Medulla oblongata (tissue), 1 donor: ENCODE measurements around the gene TLX3.
"Not testable (repeated sequence)": the region's sequence is repeated elsewhere in the genome, so short reads cannot be mapped to it uniquely, and the experiment has no call there.

Source experiments
- DNase-seq: peaks from one replicate; pipeline ENCODE4 v3.0.0-alpha.2; 2015; ENCODE audit errors: extremely low spot score

TLX3 gene

DNA sequence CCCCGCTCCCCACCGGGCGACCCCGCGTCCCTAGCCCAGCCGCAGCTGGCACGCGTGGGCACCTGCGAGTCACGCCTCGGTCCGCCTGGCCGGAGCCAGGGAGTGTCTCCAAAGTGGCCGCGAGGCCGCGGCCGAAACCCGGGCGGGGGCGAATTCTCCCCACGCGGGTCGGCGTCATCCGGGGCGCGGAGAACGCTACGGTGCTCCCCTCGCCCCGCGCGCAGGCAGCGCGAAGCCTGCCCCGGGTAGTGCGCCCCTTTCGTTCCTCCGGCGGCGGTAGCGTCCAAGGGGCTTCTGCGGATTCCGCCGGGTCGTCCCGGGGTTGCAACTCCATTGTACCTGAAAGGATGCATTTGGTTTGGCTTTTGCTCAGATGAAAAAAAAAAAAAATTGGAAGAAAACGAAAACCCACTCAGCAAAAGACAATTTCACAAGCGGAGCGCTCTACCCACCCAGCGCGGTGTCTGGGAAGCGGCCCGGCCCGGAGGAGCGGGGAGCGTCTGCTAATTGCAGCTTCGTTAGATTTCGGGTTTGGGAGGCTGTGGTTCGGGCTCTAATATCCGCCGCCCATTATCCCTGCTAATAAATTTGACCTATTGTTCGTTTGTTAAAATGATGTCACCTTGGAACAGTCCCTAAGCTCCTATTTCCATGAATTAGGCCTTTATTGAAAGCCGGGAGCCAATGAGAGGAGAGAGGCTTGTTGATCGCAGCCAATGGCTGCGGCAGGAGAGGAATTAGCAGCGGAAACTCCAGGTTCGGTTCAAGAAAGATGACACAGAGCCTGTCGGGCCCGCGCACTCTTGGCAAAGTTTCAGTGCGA is at the start of gene TLX3:
Gene TLX3, plus strand, starts transcription at position 796 of the 823 bp plus-strand sequence. CDS start 118 bp downstream, outside the sequence.
- DNase-seq = no peak

- peak; percentile 6 for DNase-seq
Measured at GRCh38 chr5:171261361-171261760, 47.7 kb upstream of the TLX3 start.

DNA sequence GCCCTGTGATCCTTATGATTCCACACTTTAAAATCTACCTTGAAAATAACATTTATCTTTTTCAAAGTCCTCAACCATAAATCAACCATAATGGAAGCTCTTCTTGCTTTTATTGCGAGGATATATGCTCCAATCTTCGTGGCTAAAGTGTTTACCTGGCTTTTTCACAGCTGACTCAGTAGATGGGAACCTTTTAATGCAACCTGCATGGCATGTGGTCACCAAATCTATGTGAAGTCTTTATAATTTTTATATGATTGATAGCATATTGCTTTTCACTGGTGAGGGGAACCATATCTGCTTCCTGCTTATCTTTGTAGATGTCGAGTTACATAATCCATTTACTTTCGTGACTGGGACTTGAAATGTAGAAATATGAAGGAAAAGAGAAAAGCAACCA is 47.1 kb upstream of the TLX3 start:
- DNase-seq = no peak

GRCh38 chr5:171263181-171263580 is 45.9 kb upstream of the TLX3 start:
- DNase-seq = no peak

DNA sequence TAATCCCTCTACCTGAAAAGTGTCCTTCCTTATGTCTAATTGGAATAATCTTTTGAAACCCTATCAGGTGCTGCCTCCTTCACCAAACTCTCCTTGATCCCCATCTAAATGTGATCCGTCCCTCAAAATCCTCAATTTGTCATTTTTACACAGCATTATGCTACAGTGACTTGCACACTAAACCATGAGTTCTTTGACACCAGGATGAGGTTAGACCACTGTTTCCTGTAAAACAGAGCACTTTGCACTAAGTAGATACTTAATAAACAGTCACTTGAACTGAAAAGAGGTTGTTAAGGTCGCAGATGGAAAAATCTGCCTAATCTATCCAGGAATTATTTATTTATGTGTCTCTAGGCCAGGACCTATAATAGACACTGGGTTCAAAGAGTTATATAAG is 44.2 kb upstream of the TLX3 start:
- DNase-seq = no peak

GRCh38 chr5:171268700-171269620 is 40.1 kb upstream of the TLX3 start:
- no peak for DNase-seq

- no peak for DNase-seq
Measured at GRCh38 chr5:171269717-171270116, 39.3 kb upstream of the TLX3 start.

GRCh38 chr5:171270136-171270535 is 38.9 kb upstream of the TLX3 start:
- no peak for DNase-seq

- DNase-seq = no peak
Measured at GRCh38 chr5:171271798-171272197, 37.2 kb upstream of the TLX3 start.

DNA sequence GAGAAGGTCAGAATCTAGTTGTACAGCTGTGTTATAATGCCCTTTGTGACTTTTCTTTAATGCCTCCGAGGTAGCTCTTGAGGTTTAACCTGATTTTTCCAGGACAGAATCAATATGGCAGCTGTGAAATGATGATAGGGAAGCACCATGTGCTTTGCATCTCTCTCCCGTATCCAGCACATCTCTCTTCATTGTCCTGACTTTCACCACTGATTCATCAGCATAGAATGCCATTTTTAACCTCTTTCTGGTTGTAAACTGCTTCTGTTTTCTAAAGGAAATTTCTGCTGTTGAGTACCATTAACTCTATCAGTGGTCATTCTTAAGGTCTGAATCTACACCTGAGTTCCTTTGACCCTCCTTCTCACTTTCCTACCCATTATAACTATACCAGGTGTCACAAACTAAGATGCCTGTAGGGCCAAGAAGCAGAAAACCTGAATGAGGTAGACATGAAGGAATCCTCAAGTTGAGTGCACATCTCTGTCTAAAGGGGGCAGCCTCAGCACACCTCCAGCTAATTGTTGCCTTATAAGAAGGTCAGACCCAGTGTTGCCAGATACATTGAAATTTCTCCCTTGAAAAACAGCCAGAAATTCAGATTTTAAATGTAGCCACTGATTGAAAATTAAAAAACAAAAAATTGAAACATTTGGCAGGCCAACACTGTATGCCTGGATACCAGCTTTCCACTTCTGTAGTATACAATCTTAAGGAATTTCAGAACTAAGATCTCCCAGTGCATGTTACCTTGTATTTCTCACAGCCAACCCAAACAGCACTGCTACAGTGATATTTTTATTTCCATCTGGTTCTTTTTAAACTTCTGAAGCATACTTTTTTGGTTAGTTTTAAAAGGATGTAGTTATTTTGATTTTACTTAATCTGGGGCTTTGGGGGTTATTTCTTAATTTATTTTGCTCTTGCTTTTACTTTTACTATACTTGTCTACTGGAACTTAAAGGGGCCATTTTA is 35.8 kb upstream of the TLX3 start:
- DNase-seq = no peak

GRCh38 chr5:171275841-171276544 is 33.1 kb upstream of the TLX3 start:
- DNase-seq = no peak

DNA sequence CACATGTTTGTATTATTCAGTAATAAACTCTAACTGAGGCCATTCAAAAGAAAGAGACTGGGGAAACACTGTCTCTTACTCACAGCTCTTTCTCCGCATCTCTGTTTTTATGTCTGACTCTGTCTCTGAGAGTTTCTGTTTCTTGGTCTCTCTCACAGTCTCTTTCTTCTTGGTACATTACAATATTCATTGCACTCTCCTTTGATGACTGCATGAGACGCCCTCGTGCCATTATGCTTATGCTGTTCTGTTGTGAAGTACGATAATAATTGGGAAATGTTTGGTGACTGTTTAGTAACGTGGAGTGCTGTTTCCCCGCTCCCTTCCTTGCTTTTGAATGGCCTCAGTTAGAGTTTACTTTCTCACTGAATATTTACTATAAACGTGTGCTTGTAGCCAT is 25.3 kb upstream of the TLX3 start:
- no peak for DNase-seq

- DNase-seq = no peak
Measured at GRCh38 chr5:171285465-171285864, 23.6 kb upstream of the TLX3 start.

DNA sequence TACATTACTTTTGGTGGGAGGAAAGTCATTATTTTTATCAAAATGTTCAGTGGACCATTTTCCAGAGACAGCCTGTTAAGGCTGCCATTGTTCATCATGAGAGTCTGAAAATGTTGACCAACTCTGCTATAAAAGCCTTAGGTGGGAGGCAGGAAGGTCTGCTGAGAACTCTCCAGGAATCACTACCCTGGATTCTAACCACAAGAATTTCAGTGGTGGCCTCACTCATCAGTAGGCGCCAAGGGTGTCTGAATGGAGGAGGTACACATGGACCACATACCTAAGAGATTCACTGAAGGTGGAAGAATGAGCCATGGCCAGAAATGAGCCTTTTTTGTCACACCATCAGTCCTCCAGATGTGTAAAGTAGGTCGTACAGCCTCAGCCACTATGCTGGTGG is 21.0 kb upstream of the TLX3 start:
- DNase-seq = no peak

DNA sequence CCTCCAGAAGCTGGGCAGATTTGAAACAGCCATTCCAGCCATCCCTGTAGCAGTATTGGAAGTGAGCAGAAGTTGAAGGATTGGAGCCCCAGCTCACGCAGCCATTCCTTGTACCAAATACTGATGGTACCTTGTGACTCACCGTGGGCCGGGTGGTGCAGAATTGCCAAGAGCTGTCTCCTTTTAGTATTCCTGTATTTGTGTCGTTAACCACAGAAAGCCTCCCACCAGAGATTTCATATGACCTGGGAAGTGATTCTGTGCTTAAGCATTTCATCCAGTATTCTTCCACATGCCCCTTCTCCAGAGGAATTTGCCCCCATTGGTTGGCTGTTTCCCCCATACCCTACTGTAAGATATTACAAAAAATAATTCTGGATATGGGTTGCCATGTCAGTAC is 17.7 kb upstream of the TLX3 start:
- no peak for DNase-seq

DNA sequence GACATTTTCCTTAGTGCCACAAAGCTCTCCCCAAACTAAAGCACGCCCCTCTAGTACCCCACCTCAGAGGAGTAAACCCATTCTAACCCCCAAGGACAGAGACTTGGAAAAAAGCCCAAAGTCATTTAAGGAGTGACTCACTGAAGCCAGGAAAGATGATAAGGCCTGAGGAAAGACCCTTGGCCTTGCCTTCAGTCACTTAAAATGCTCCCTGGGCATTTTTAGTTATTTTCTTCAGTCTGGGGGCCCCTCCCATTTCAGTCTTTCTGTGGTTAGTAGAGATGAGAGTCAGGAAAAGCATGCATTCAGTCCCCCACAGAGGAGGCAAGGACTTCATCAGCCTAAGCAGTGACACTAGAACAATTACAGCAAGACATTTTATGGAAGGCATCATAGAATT is 13.7 kb upstream of the TLX3 start:
- DNase-seq = no peak

GRCh38 chr5:171295801-171296200 is 13.2 kb upstream of the TLX3 start:
- no peak for DNase-seq

GRCh38 chr5:171297941-171298340 is 11.1 kb upstream of the TLX3 start:
- not testable (repeated sequence) for DNase-seq

GRCh38 chr5:171299228-171299627 is 9.8 kb upstream of the TLX3 start:
- no peak for DNase-seq

GRCh38 chr5:171299851-171300250 is 9.2 kb upstream of the TLX3 start:
- no peak for DNase-seq

DNA sequence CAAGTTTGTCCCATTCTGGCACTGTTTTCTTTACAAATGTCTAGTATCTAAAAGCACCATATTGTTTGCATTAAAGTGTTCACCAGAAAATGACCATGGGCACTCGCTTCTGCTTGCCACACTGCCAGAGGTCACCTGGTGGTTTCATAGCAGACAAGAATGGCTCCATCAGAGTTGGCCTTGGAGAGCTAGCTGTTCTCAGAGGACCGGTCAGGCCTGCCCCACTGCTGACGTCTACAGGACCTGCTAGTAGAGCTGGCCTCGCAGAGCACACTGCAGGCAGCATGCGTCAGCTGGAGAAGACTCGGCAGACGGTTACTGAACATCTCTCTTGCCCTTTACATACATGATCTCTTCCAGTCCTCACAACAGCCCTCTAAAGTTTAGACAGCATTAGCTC is 8.7 kb upstream of the TLX3 start:
- DNase-seq = no peak
